Panc1 (cell line): ENCODE measurements around the gene RPL19. TPM values are rescaled to one million over a fixed set of nuclear protein-coding genes. Genes with fewer than 3 reads are reported as not detected.

ENCODE experiments used
- ATAC-seq: fragments of 200-7000 bp; cut with Tn5 transposase; 2 replicates; pipeline ENCODE4 v1.9.1; 2020; ENCODE audit warnings: mild to moderate bottlenecking, moderate library complexity
- BruUV-seq: library from RNA; stranded (reverse); fragments of 400-500 nt; replicated peaks from 2 replicates; lab custom pipeline; 2021; lab: Mats Ljungman, UMichigan
- CTCF ChIA-PET: fragments of 300-600 bp; sonication (Branson Sonifier 250); formaldehyde crosslinking; loops from one replicate; lab custom pipeline; 2022; ENCODE audit warnings: antibody characterized with exemption; lab: Charles Lee
- POLR2A ChIA-PET: fragments of 300-600 bp; sonication (Branson Sonifier 250); formaldehyde crosslinking; loops from one replicate; lab custom pipeline; 2022; ENCODE audit warnings: antibody characterized with exemption; lab: Charles Lee
- DNase-seq: peaks from one replicate; pipeline ENCODE4 v3.0.0-alpha.2; 2010; ENCODE audit warnings: low read depth, low spot score
- H3K27ac ChIP-seq: 2 replicates; pipeline ENCODE4 v1.5.1; 2011; ENCODE audit warnings: mild to moderate bottlenecking, low read length, inconsistent platforms
- H3K27me3 ChIP-seq: fragments of 200-500 bp; sonication (Bioruptor generic); 2 replicates; pipeline ENCODE4 v1.6.0; 2014; ENCODE audit warnings: low read length, inconsistent platforms; ENCODE audit not compliant: control insufficient read depth, insufficient read depth
- H3K36me3 ChIP-seq: fragments of 200-500 bp; sonication (Bioruptor generic); 2 replicates; pipeline ENCODE4 v1.5.1; 2014; ENCODE audit warnings: inconsistent platforms, mild to moderate bottlenecking, low read length, moderate library complexity; ENCODE audit not compliant: control insufficient read depth, insufficient read depth
- H3K4me1 ChIP-seq: 2 replicates; pipeline ENCODE4 v1.5.1; 2011; ENCODE audit warnings: inconsistent platforms, mild to moderate bottlenecking, low read length, moderate library complexity; ENCODE audit not compliant: control insufficient read depth, insufficient read depth
- H3K4me3 ChIP-seq, 2 experiments: 2 replicates each; pipeline ENCODE4 v1.5.1; 2011 to 2012; ENCODE audit warnings: low read depth in 2 of 2, low read length in 2 of 2, mild to moderate bottlenecking in 2 of 2, inconsistent platforms in 1 of 2, moderate library complexity in 1 of 2
- H3K9me3 ChIP-seq: fragments of 200-500 bp; sonication (Bioruptor generic); 2 replicates; pipeline ENCODE4 v1.5.1; 2014; ENCODE audit warnings: low read depth, mild to moderate bottlenecking, inconsistent platforms, low read length, moderate library complexity; ENCODE audit not compliant: control insufficient read depth, insufficient read depth
- CTCF ChIP-seq: fragments of 450-650 bp; IDR thresholded peaks from 2 replicates; pipeline ENCODE4 v1.5.1; 2017; ENCODE audit warnings: mild to moderate bottlenecking
- POLR2AphosphoS5 ChIP-seq: IDR thresholded peaks from 2 replicates; pipeline ENCODE4 v1.6.1; 2012; ENCODE audit warnings: mild to moderate bottlenecking, low read depth, low read length, moderate library complexity
- REST ChIP-seq, 2 experiments: IDR thresholded peaks; 2 replicates each; pipeline ENCODE4 v1.6.1; 2011 to 2012; ENCODE audit warnings: low read depth in 2 of 2, control low read depth in 1 of 2, low read length in 1 of 2, mild to moderate bottlenecking in 1 of 2, moderate library complexity in 1 of 2; ENCODE audit not compliant: insufficient read depth in 1 of 2
- SIN3A ChIP-seq: IDR thresholded peaks from 2 replicates; pipeline ENCODE4 v1.6.1; 2012; ENCODE audit warnings: low read depth, mild to moderate bottlenecking, low read length, moderate library complexity, borderline replicate concordance; ENCODE audit not compliant: insufficient read depth
- TCF7L2 ChIP-seq: IDR thresholded peaks from 2 replicates; pipeline ENCODE4 v1.6.1; 2011; ENCODE audit warnings: mild to moderate bottlenecking, low read depth, low read length, inconsistent platforms
- in situ Hi-C: cut with HindIII; loops from 2 replicates; pipeline ENCODE4 v1.10.0; 2016; ENCODE audit warnings: low sequenced_read_pairs, low pct_unique_long_range_greater_than_20kb
- intact Hi-C: fragments of 100-400 bp; cut with micrococcal nuclease; formaldehyde crosslinking; loops from one replicate; pipeline ENCODE4 v1.10.0; 2022; ENCODE audit not compliant: unreplicated experiment
- total RNA-seq: library from RNA; stranded (reverse); gene quantifications from one replicate; pipeline ENCODE4 v1.2.1, GENCODE V29; 2021; ENCODE audit not compliant: unreplicated experiment

RPL19 gene
- total RNA-seq, 1 experiment from 2014 or later, result 971 TPM

DNA sequence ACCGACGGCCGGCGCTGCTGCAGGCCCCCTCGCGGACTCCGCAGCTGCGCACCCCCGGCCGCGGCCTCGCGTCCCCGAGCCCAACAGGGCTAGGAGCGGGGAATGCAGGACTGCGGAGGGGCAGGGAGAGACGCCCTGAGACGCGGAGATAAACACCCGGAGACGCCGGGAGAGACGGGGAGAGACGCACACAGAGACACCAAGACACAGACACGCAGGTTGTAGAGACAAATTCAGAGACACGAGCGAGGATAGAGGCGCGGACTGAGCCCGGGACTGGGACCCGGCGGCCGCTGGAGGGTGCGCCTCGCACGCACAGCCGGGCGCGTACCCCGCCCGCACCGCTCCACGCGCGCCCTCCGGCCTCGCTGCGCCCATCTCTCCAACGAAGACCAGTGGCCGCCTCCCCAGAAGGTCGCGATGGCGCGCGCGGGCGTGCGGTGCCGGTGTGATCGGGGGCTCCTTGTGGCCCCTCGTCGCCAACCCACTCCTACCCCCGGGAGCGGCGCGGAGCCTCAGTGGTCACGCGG is 24.8 kb downstream of the RPL19 start:
- peak; percentile 27; the same call in 1 of the 2 replicates for ATAC-seq
- Histone ChIP-seq H3K9me3 (no peaks in the 10 kb centered on the region), H3K4me3 (peak overlapping the region in 1 of 2 experiments; percentile 17; a peak in 1 of 4 replicates), H3K27ac (no peak overlapping the region), H3K4me1 (no peaks in the 10 kb centered on the region), H3K27me3 (no peaks in the 10 kb centered on the region; the same call in 1 of the 2 replicates), H3K36me3 (no peaks in the 10 kb centered on the region)
- BruUV-seq, result no TSS peak
- intact Hi-C loops (no loop called here), in situ Hi-C loops (no loop called here)
- CTCF ChIA-PET, result no interaction called here
- TF ChIP-seq POLR2AphosphoS5 (no peak), TCF7L2 (no peak), REST (IDR thresholded peaks at IDR 0.05; ENCODE audit: insufficient read depth in 1 of 2, low read depth in 2 of 2, low read length in 1 of 2) (no peak), CTCF (no peak), SIN3A (no peak)
- no peak for DNase-seq
- POLR2A ChIA-PET, result no interaction called here

DNA sequence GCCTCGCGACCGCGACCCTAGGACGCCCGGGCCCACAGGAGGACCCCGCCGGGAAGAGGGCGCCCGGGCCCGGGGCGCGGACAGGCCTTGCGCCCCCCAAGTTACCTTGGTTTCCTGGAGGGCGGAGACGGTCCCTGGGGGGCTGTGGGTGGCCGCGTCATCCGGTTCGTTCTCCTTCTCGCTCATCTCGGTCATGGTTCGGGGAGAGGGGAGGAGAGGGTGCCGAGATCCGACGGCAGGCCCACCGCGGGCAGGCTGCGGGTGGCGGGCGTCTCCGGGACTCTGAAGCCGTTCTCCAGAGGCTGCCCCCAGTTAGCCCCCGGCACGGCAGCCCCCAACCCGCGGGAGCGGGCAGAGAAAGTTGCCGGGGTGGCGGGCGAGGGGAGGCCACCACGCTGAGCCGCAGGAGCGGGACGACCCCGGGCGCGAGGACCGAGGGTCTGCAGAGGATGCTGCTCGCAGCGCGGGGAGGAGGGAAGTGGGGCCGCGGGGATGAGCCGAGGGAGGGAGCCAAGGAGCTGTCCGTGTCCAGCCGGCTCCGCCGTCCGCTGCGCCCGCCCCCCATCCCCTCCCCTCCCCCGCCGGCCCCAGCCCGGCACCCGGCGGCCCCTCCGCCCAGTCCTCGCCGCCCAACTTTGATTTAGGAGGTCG is 25.4 kb downstream of the RPL19 start, which contains the start of gene STAC2:
TSS of gene STAC2 (minus strand) at position 638 of the 651 bp plus-strand sequence. CDS start at position 195, 443 bp downstream.
- intact Hi-C loops (no loop called here), in situ Hi-C loops (no loop called here)
- no peaks in the 10 kb centered on the region for H3K9me3 ChIP-seq
- peak within 1 kb of the TSS in 1 of 2 experiments; percentile 17; a peak in 1 of 4 replicates for H3K4me3 ChIP-seq
- TF ChIP-seq REST (IDR thresholded peaks at IDR 0.05; ENCODE audit: insufficient read depth in 1 of 2, low read depth in 2 of 2, low read length in 1 of 2) (no peak), TCF7L2 (no peak), SIN3A (no peak), CTCF (no peak), POLR2AphosphoS5 (no peak)
- DNase-seq, result no peak
- H3K4me1 ChIP-seq, result no peaks in the 10 kb centered on the region
- no peaks in the 10 kb centered on the region for H3K36me3 ChIP-seq
- no peak for ATAC-seq
- ChIA-PET POLR2A (no interaction called here), CTCF (no interaction called here)
- BruUV-seq, result no TSS peak
- no peaks in the 10 kb centered on the region; the same call in 1 of the 2 replicates for H3K27me3 ChIP-seq
- H3K27ac ChIP-seq, result no peak within 1 kb of the TSS
